ENCODE measurements around the gene KRT79.

DNA sequence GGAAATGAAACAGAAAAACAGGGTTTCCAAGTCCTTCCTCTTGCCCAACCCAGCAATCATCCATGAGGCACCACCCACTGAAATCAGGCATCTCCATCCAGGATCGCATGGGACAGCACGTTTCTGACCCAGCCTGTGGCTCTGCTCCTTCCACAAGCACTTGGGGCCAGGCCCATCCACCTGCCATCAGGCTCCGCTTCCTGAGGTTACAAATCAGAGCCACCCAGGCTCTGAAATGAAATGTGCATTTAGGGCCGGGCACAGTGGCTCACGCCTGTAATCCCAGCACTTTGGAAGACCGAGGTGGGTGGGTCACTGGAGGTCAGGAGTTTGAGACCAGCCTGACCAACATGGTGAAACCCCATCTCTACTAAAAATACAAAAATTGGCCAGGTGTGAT is 15.4 kb upstream of the KRT79 start:
- no peak for TF ChIP-seq CTCF (IDR thresholded peaks at IDR 0.05)
- TF ChIP-seq POLR2A (IDR thresholded peaks at IDR 0.05) = no peak
